ENCODE results near the gene NFIB. TPM values are rescaled to one million over a fixed set of nuclear protein-coding genes. Genes with fewer than 3 reads are reported as not detected.
A peak's percentile ranks its signal among the peaks of the same experiment; 100 is the strongest.

The NFIB gene
- total RNA-seq, 4 donors from 2014 or later = 85.3 to 173 (median 115) TPM

DNA sequence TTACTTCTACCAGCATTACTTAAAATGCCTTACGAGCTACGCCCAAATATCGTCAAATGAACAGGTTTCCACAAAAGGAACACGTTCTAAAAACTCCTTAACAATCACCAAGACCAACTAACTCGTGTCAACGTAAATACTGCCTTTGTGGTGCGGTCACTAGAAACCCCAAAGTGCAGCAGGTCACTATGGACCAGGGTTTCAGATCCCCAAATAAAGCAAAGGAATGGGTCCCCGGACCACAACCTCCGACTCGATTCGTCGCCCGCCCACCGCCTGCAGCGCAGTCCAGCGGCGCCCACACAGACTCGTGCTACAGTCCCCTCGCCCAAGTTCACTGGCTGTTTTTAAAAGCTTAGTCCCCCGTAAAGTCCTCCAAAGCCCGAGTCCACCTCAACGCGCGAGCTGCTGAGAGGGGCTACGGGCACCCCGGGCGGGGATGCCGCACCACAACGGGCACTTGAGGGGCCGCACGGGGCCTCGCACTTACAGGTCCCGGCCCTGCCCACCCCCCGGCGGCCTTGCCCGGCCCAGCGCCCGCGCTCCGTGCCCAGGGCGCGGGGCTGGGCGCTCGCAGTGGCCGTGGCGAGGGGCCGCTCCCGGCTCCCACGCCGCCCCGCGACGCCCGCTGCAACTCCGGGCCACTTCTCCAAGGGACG lies 1.1 kb downstream of the NFIB start:
- peak overlapping the region; percentile 63 to 87 for H3K4me3 ChIP-seq
- intact Hi-C loops (cut with DNase I; ENCODE audit: low total_unique reads) = loop anchor here (5.0 kb wide), 1 partner anchor 41 kb away; no protein-coding TSS in a partner anchor
- no peaks in the 10 kb centered on the region for H3K9me3 ChIP-seq
- peak in 1 of 2 donors; percentile 34 for DNase-seq
- no peaks in the 10 kb centered on the region for H3K36me3 ChIP-seq
- TF ChIP-seq CTCF (IDR thresholded peaks at IDR 0.05) (no peak), POLR2A (IDR thresholded peaks at IDR 0.05) (no peak)
- H3K4me1 ChIP-seq = no peaks in the 10 kb centered on the region
- H3K27me3 ChIP-seq = no peaks in the 10 kb centered on the region
- H3K27ac ChIP-seq = peak overlapping the region; percentile 98 to 100

- no peaks in the 10 kb centered on the region for H3K9me3 ChIP-seq
- no peaks in the 10 kb centered on the region for H3K4me1 ChIP-seq
- intact Hi-C loops (cut with DNase I; ENCODE audit: low total_unique reads) = loop anchor here (5.0 kb wide), 1 partner anchor 40 kb away; no protein-coding TSS in a partner anchor
- DNase-seq = no peak
- TF ChIP-seq POLR2A (IDR thresholded peaks at IDR 0.05) = no peak
- no peak for TF ChIP-seq CTCF (IDR thresholded peaks at IDR 0.05)
- H3K27me3 ChIP-seq = no peaks in the 10 kb centered on the region
- H3K36me3 ChIP-seq = no peaks in the 10 kb centered on the region
- peak overlapping the region; percentile 98 to 100 for H3K27ac ChIP-seq
- H3K4me3 ChIP-seq = peak overlapping the region; percentile 63 to 87
Measured at GRCh38 chr9:14311956-14312685, 1.8 kb downstream of the NFIB start.

DNA sequence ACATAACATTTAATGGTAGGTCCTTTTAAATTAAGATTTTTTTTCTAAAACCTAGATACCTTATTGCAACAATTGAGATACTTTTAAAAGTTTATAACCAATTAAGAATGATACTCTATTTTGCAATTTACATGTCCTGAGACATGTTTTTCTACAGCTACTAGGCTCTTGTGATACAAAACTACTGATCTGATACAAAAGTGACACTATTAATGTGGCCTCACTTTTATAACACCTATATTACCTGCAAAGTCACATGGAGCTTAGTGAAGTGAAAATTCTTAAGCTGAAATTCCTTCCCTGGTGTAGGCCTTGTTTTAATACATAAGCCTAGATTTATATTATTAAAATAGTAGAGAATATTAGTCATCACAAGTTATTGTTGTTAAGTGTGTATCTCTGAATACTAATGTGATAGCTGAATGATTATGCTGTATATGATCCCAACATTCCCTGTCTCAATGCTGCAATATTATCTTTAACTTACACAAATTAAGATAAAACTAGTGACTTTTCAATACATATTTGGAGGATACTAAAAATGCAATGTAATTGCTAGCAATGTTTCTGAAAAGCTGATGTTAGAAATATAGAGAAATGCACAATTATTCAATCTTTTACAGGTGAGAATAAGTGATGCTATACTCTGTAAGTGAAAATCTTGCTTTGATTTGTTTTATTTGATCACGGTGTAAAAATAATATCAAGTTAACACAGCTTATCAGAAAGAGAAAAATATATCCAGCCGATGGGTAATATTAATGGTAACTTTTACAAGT lies 2.6 kb downstream of the NFIB start:
- no peaks in the 10 kb centered on the region for H3K4me1 ChIP-seq
- TF ChIP-seq CTCF (IDR thresholded peaks at IDR 0.05) = no peak
- TF ChIP-seq POLR2A (IDR thresholded peaks at IDR 0.05) = no peak
- intact Hi-C loops (cut with DNase I; ENCODE audit: low total_unique reads) = loop anchor here (5.0 kb wide), 1 partner anchor 39 kb away; no protein-coding TSS in a partner anchor
- H3K27ac ChIP-seq = peak overlapping the region; percentile 98 to 100
- DNase-seq = no peak
- H3K9me3 ChIP-seq = no peaks in the 10 kb centered on the region
- no peaks in the 10 kb centered on the region for H3K27me3 ChIP-seq
- no peaks in the 10 kb centered on the region for H3K36me3 ChIP-seq
- H3K4me3 ChIP-seq = peak overlapping the region; percentile 63 to 87

DNA sequence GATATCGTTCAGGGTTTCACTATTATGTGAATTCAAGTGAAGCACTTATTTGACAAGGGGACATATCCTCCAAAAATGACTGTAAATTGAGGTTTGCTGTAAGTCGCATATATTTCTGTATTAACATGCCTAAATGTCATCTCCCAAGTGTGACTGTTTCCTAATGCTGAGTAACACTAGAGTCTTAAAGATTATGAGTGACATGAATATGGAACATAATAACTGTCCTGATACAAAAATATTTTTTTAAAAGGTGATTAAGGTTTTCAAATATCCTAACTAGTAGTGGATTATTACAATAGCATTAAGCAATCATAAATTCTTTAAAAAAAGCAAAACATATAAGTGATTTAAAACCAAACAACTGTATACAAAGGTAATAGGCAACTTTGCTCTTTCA lies 3.6 kb downstream of the NFIB start:
- Histone ChIP-seq H3K4me1 (no peaks in the 10 kb centered on the region), H3K4me3 (peak overlapping the region in 1 of 2 donors; percentile 1), H3K27ac (peak overlapping the region in 1 of 2 donors; percentile 98), H3K36me3 (no peaks in the 10 kb centered on the region), H3K27me3 (no peaks in the 10 kb centered on the region), H3K9me3 (no peaks in the 10 kb centered on the region)
- DNase-seq = no peak
- no peak for TF ChIP-seq CTCF (IDR thresholded peaks at IDR 0.05)
- TF ChIP-seq POLR2A (IDR thresholded peaks at IDR 0.05) = no peak
- intact Hi-C loops (cut with DNase I; ENCODE audit: low total_unique reads) = loop anchor here (5.0 kb wide), 1 partner anchor 38 kb away; no protein-coding TSS in a partner anchor

All from uterus (tissue), 4 donors.